Endodermal cell (in vitro differentiated cells): ENCODE results near the gene RTF1. TPM values are rescaled to one million over a fixed set of nuclear protein-coding genes. Genes with fewer than 3 reads are reported as not detected.

ENCODE experiments used
- DNase-seq: peaks from one replicate; pipeline ENCODE4 v3.0.0-alpha.2; 2017
- H3K27ac ChIP-seq: 2 replicates; pipeline ENCODE4 v1.5.1; 2013; ENCODE audit warnings: mild to moderate bottlenecking, low read depth, low read length, moderate library complexity
- H3K27me3 ChIP-seq: 2 replicates; pipeline ENCODE4 v1.6.1; 2013; ENCODE audit warnings: mild to moderate bottlenecking, low read length, moderate library complexity; ENCODE audit not compliant: insufficient read depth, control insufficient read depth, poor library complexity, severe bottlenecking
- H3K36me3 ChIP-seq: 2 replicates; pipeline ENCODE4 v1.7.0; 2013; ENCODE audit warnings: mild to moderate bottlenecking, low read length, moderate library complexity; ENCODE audit not compliant: control insufficient read depth, insufficient read depth
- H3K4me1 ChIP-seq: one replicate; pipeline ENCODE4 v1.7.0; 2013; ENCODE audit warnings: low read length; ENCODE audit not compliant: control insufficient read depth, insufficient read depth
- H3K4me3 ChIP-seq: 2 replicates; pipeline ENCODE4 v1.5.1; 2013; ENCODE audit warnings: mild to moderate bottlenecking, low read length, moderate library complexity
- H3K9ac ChIP-seq: 2 replicates; pipeline ENCODE4 v1.6.1; 2013; ENCODE audit warnings: mild to moderate bottlenecking, low read length, moderate library complexity; ENCODE audit not compliant: poor library complexity, severe bottlenecking; ENCODE audit errors: extremely low read depth
- H3K9me3 ChIP-seq: 2 replicates; pipeline ENCODE4 v1.6.1; 2013; ENCODE audit warnings: mild to moderate bottlenecking, low read length, moderate library complexity; ENCODE audit not compliant: control insufficient read depth
- H3K27ac Mint-ChIP-seq: 2 replicates; pipeline ENCODE4 v1.8.0; 2020; ENCODE audit warnings: mixed read lengths
- H3K27me3 Mint-ChIP-seq: 2 replicates; pipeline ENCODE4 v1.8.0; 2021; ENCODE audit warnings: mild to moderate bottlenecking, mixed read lengths; ENCODE audit not compliant: insufficient read depth
- H3K36me3 Mint-ChIP-seq: 2 replicates; pipeline ENCODE4 v1.8.0; 2020; ENCODE audit warnings: low read depth, mixed read lengths
- H3K4me1 Mint-ChIP-seq: 2 replicates; pipeline ENCODE4 v1.8.0; 2020; ENCODE audit warnings: mixed read lengths
- H3K4me3 Mint-ChIP-seq: 2 replicates; pipeline ENCODE4 v1.8.0; 2020; ENCODE audit warnings: mild to moderate bottlenecking, moderate library complexity, mixed read lengths
- H3K9me3 Mint-ChIP-seq: 2 replicates; pipeline ENCODE4 v1.8.0; 2020; ENCODE audit warnings: mild to moderate bottlenecking, mixed read lengths
- WGBS, 2 experiments: methylation state at CpG; one replicate each; pipeline versions ENCODE4 v1.1.5 to v1.1.7; 2013; ENCODE audit warnings: missing lambda C conversion rate in 2 of 2, mixed read lengths in 1 of 2; ENCODE audit not compliant: insufficient coverage in 1 of 2, insufficient read length in 1 of 2; 5-methylcytosine and 5-hydroxymethylcytosine counted together
- total RNA-seq, 2 donors: library from RNA; stranded (reverse); fragmentation: NEBNext Ultra II Directional in 1 of 2; extraction: Animal tissue kit (Norgen Biotek cat#: 25700) in 1 of 2; gene quantifications; 2 replicates in 1 of 2; 3 replicates in 1 of 2; pipeline ENCODE4 v1.2.1, GENCODE V29; 2021
- TF ChIP-seq, protein P1 (sequence below): fragments of 200-600 bp; sonication (generic); conservative IDR thresholded peaks from 2 replicates; pipeline ENCODE4 v1.5.0; 2021; ENCODE audit warnings: antibody characterized with exemption, mild to moderate bottlenecking

RTF1 gene
- total RNA-seq, 2 donors from 2014 or later = 48.6 to 66.3 TPM

DNA sequence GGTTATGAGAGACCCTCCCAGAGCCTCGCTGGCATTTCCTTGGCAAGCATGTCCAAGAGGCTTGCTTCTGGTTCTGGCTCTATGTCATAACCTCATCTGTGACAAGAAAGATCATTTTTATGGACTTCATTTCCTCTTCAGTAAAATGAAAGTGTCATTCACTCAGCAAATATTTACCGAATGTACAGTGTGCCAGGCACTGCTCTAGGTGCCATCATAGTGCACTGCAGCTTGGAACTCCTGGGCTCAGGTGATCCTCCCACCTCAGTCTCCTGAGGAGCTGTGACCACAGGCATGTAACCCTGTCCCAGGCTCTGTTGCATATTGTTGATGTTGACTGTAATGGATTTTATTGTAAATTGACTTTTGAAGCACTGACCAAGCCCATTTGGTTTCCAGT lies 58.0 kb downstream of the RTF1 start:
- Mint-ChIP-seq H3K27ac (no peak overlapping the region), H3K36me3 (peaks cover 71% of the 10 kb centered on the region), H3K27me3 (no peaks in the 10 kb centered on the region), H3K4me1 (no peaks in the 10 kb centered on the region), H3K4me3 (no peak overlapping the region), H3K9me3 (no peaks in the 10 kb centered on the region)
- 94 to 98% methylated on average over 1 to 2 of the region's 2 CpGs for WGBS, 2 experiments
- no peaks in the 10 kb centered on the region for H3K9me3 ChIP-seq
- no peak overlapping the region for H3K27ac ChIP-seq
- no peaks in the 10 kb centered on the region for H3K4me1 ChIP-seq
- H3K9ac ChIP-seq = no peak overlapping the region
- H3K36me3 ChIP-seq = peaks cover 75% of the 10 kb centered on the region
- no peak for DNase-seq
- no peak overlapping the region for H3K4me3 ChIP-seq
- no peaks in the 10 kb centered on the region for H3K27me3 ChIP-seq
- TF ChIP-seq, protein P1, sequence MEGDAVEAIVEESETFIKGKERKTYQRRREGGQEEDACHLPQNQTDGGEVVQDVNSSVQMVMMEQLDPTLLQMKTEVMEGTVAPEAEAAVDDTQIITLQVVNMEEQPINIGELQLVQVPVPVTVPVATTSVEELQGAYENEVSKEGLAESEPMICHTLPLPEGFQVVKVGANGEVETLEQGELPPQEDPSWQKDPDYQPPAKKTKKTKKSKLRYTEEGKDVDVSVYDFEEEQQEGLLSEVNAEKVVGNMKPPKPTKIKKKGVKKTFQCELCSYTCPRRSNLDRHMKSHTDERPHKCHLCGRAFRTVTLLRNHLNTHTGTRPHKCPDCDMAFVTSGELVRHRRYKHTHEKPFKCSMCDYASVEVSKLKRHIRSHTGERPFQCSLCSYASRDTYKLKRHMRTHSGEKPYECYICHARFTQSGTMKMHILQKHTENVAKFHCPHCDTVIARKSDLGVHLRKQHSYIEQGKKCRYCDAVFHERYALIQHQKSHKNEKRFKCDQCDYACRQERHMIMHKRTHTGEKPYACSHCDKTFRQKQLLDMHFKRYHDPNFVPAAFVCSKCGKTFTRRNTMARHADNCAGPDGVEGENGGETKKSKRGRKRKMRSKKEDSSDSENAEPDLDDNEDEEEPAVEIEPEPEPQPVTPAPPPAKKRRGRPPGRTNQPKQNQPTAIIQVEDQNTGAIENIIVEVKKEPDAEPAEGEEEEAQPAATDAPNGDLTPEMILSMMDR = no peak

DNA sequence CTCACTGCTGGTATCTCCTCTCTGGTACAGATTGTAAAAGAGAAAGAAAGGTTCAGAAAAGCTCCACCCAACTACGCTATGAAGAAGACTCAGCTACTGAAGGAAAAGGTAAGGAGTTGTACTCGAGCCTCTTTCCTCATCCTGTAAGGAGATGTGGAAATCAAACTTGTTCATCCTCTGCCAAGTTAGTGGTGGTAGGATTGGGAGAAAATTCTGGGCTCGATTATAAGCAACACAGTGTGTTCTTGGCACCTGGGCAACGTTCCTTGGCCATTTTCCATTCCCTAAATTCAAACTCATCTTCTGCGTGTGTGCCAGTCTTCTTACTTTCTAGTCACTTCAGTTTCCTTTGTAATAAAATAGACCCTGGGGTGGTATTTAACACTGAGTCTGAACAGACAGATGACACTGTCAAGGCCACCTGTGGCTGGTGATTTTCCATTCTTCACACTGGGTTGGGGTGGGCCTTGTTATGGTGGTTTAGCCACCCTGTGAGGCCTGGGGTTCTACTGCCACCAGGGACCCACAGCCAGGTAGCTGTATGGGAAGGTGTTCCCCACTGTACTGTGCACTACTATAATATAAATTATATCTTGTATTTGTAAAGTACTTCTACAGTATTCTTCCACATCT lies 59.6 kb downstream of the RTF1 start:
- H3K36me3 Mint-ChIP-seq = peaks cover 73% of the 10 kb centered on the region
- no peaks in the 10 kb centered on the region for H3K4me1 Mint-ChIP-seq
- H3K27ac Mint-ChIP-seq = no peak overlapping the region

DNA sequence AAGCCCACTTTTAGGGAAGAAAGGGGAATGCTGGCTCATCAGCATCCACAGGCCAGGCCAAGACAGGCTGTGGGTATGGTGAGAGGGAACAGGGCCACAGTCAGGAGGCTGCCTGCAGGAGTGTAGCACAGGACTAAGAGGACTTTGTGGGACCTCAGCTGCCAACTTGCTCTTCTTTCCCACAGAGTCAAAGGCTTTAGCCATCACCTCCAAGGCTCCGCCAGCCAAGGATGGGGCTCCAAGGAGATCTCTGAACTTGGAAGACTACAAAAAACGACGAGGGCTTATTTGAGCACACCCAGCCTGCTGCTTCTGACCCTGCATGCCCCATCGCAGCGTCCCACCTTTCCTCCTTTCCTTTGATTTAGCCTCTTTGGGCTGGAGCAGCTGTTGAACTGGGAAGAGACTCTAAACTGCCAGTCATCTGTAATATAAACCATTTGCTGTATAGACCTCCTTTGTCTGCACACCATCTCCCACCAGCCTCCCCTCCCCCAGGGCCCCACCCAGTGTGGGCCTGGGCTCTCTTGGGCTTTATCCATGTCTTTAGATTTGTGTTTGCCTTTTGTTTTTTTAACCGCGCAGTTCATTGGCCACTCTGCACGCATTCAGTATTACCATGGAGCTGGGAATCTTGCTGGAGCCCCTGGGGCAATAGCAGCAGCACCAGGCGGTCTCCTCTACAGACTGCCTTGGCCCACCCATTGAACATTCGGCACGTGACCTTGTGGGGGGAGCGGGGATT lies 63.7 kb downstream of the RTF1 start:
- WGBS, 2 experiments = 90 to 98% methylated on average over 9 to 12 of the region's 12 CpGs
- no peak for DNase-seq
- peak overlapping the region; percentile 64 for H3K27ac Mint-ChIP-seq
- H3K36me3 Mint-ChIP-seq = peaks cover 71% of the 10 kb centered on the region
- H3K27me3 Mint-ChIP-seq = no peaks in the 10 kb centered on the region
- H3K36me3 ChIP-seq = peaks cover 74% of the 10 kb centered on the region
- no peaks in the 10 kb centered on the region for H3K4me1 ChIP-seq
- TF ChIP-seq, protein P1 = no peak
- peaks cover 4% of the 10 kb centered on the region for H3K4me1 Mint-ChIP-seq
- H3K4me3 ChIP-seq = no peak overlapping the region
- H3K27me3 ChIP-seq = no peaks in the 10 kb centered on the region
- no peaks in the 10 kb centered on the region for H3K9me3 Mint-ChIP-seq
- H3K9me3 ChIP-seq = no peaks in the 10 kb centered on the region
- H3K9ac ChIP-seq = no peak overlapping the region
- no peak overlapping the region for H3K4me3 Mint-ChIP-seq
- no peak overlapping the region for H3K27ac ChIP-seq

More for the DNA sequence above, 59.6 kb downstream of the RTF1 start:
- Histone ChIP-seq H3K27me3 (no peaks in the 10 kb centered on the region), H3K9me3 (no peaks in the 10 kb centered on the region), H3K4me1 (no peaks in the 10 kb centered on the region), H3K36me3 (peaks cover 76% of the 10 kb centered on the region), H3K27ac (no peak overlapping the region), H3K4me3 (no peak overlapping the region), H3K9ac (no peak overlapping the region)
- TF ChIP-seq, protein P1 = no peak
- no peak overlapping the region for H3K4me3 Mint-ChIP-seq
- no peak for DNase-seq
- H3K27me3 Mint-ChIP-seq = no peaks in the 10 kb centered on the region
- H3K9me3 Mint-ChIP-seq = no peaks in the 10 kb centered on the region
- WGBS, 2 experiments = 91 to 97% methylated on average over 3 to 4 of the region's 5 CpGs
